Left hindlimb (tissue), 1 donor: ENCODE data around the gene IQGAP2.

Source experiments
- DNase-seq: peaks from one replicate; pipeline ENCODE4 v3.0.0-alpha.2; 2018

IQGAP2 gene

DNA sequence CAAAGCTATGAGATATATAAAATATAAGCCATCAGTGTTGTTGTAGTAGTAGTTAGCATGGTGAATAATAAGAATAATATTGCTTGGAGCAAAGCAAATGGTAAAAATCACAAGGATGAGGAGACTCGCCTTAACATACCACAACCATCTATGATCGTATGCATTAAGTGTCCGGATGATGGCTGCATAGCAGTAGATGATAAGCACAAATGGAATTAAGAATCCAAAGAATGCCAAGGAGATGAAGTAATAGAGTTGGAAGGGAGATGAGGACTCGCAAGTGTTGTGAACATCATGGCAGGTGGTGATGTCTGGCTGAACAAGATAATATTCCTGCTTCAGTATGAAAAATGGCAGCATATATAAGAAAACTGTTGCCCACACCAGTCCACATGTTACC, 214.6 kb downstream of the IQGAP2 start:
- DNase-seq, result no peak

DNA sequence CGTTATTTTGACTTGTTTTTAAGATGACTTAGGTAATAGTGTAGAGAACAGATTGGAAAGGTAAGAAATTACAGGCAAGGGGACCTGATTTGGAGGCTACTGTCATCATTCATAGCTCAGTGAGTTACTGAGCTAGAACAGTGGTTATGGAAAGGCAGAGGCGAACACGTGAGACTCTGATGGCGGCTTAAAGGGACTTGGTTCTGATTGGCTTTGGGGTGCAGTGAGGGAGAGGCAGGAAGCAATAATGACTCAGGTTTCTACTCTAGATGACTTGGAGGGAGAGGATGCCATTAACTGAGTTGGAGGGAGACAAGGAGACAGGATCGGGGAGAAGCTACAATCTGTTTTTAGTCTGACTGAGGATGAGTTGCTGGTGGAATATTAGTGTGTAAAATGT, 217.1 kb downstream of the IQGAP2 start:
- no peak for DNase-seq

- no peak for DNase-seq
Observed at GRCh38 chr5:76622076-76622475, 219.0 kb downstream of the IQGAP2 start.

- peak; percentile 36 for DNase-seq
Observed at GRCh38 chr5:76622973-76623596, 220.0 kb downstream of the IQGAP2 start, which contains the start of gene F2RL2. TSS of gene F2RL2 (minus strand) at chr5:76623403. CDS start at chr5:76623230, 173 bp downstream.

DNA sequence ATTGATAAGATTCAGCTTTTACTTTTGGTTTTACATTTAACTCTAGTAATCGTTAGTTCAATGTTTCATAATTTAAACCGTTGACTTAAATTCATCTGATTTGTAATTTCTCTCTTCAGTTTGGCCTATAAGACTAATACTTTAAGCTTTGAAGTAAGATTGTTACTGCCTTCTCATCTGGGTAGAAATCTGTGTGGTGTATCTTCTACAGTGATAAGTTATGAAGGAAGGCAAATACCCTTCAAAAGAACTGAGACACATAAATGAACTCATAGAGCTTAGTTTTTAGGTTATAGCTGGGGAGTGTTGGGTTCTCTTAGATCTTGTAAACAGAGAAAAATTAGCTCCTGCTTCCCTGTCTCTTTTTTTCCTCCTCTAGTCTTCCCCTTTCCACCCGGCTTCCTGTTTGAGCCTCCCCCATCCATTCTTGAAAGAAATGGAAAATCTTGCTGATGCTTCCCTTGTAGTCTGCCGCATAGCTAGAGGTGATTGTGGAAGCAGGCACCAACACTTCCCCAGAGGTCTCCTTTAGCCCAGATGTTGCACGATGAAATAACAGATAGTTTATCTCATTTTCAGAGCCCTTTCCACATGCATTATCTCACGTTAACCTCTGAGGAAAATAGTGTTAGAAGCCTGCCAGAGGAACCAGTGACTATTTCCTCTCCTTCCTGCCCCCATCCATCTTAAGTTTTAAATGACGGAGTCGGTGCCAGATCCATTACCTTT, 222.2 kb downstream of the IQGAP2 start:
- no peak for DNase-seq

DNA sequence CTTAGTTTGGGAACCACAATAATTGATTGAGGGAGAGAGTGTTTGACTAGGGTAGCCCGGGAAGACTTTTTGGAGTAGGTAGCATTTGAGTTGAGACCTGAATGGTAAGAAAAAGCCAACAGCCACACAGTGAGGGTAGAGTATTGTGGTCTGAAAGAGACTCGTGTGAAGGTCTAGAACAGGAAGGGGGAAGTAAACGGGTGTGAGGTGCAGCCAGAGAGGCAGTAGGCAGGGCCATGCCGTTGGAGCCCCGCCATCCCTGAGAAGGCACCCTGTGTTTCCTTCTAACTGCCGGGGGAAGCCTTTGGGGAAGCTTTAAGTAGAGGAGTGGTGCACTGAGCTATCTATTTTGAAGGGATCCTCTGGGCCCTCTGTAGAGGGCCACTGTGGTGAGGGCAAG, 223.7 kb downstream of the IQGAP2 start:
- DNase-seq, result no peak

DNA sequence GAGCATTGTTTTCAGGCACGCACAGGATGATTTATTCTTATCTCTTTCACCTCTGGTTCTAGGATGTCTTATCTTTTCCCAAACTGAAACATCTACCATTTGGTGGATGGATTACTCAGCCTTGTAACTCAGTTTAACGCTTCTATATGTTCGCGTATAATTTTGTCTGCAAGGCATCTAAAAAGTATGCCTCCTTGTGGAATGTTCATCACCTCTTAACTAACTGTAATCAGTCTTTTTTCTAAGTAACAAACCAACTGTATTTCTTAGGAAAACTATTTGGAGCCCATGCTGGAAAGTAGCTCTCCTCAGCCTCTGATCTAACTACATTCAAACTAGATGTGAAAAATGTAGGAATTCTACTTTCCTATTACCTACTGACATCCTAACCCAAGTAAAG, 231.6 kb downstream of the IQGAP2 start:
- no peak for DNase-seq

DNA sequence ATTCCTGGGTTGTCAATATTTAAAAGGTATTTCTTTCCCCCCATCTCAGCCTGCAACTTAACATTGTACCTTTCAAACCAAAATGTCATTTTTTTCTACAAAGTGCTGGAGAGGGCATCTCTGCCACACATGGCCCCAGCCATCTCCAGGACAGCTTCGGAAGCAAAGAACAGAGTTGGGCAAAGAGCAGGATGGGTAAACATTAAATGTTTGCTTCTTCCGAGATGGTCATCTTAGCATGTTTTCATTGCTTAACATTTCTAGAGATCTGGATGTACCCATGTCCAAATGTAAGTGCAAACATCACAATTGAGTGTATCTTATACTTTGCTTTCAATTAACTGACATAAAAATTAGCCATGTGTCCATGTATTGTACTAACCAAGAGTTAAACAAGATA, 234.4 kb downstream of the IQGAP2 start:
- DNase-seq, result no peak

- DNase-seq, result no peak
Observed at GRCh38 chr5:76638479-76638878, 235.4 kb downstream of the IQGAP2 start.

GRCh38 chr5:76641514-76642120, 238.5 kb downstream of the IQGAP2 start:
- DNase-seq, result peak; percentile 36

DNA sequence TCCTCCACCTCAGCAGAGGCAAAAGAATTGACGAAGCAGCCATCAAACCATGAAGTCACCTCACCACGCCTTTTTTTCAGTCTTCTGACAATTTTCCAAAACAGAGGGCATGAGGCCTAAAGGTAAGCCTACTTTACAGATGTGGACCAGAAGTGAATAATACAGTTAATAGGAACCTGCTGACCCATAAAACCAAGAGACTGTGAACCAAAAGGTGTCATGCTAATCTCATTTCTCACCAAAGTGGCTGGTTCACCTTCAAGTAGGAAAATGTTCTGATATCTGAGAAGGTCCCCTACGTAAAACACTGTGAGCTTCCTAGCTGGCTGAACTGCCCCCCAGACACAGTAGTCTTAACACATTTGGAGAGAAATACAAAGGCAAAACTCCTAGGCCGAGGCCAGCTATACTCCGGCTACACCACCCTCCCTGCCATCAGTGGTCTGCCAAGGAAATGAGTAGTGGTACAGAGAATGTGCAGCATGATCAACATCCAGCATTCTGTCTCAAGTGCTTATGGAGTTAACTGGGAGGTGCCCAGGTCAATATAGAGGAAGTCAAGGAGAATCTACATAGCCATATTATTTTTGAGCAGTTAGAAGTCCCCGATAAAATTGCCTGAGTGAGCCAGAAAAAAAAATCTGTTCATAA, 239.4 kb downstream of the IQGAP2 start:
- no peak for DNase-seq

- no peak for DNase-seq
Observed at GRCh38 chr5:76643371-76643770, 240.3 kb downstream of the IQGAP2 start.

DNA sequence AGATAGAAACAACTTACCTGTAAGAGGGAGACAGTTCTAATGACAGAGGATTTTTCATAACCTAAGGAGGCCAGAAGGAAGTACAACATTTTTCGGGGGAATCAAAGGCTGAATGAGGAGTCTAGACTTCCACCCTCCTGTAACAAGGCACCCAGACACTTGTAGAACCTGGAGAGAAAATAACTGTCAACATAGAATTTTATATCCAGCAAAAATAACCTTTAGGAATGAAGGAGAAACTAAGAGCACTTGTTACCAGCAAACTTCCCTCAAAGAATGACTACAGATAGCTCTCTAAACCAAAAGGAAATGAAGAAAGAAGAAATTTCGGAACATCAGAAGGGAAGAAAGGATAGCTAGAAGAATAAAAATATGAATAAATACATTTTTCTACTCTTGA, 246.1 kb downstream of the IQGAP2 start:
- no peak for DNase-seq

DNA sequence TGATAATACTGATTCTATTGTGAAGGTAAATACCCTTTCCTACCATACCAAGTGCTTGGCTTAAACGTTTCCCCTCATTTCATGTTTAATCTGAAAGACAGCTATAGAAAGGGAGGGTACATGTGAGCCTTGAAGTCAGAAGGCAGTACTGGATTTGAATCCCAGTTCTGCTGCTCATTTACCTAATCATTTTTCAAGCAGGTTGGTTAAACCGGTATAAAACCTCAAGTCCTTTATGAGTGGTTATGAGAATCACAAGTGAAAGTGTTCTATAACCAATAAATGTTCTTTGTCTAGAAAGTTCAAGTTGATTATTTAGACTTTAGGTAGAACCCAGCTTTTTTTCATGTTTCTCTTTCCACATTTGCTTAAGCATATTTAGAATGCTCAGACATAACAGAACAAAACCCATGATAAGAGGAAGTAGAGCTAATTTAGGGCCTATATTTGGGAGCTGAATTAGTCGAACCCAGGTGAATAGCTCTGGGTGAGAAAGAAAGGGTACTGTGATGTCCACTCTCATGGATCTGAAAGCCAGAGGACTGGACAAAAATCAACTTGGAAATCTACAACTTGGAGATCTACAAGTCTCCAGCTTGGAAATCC, 249.8 kb downstream of the IQGAP2 start:
- no peak for DNase-seq

DNA sequence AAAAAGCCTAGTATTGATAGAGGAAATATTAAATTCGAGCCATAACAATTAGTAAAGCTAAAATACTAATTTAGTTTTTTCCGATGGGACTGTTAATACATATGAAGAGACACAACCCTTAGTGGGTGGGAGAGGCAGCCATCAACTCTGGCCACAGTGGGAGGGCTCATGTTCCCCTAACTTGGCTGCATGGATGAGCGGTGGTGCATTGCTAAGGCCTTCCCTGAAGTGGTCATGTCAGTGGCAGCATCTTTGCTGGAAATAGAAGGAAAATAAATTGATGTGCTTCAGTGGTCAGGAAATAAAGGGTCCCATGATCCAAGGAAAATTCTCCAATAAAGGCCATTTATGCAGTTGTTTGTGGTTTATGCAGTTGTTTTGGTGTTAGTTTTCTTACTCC, 254.0 kb downstream of the IQGAP2 start:
- DNase-seq, result no peak

- DNase-seq, result no peak
Observed at GRCh38 chr5:76657683-76658311, 254.7 kb downstream of the IQGAP2 start.

- no peak for DNase-seq
Observed at GRCh38 chr5:76660360-76660759, 257.3 kb downstream of the IQGAP2 start.

- no peak for DNase-seq
Observed at GRCh38 chr5:76662521-76662920, 259.4 kb downstream of the IQGAP2 start.

DNA sequence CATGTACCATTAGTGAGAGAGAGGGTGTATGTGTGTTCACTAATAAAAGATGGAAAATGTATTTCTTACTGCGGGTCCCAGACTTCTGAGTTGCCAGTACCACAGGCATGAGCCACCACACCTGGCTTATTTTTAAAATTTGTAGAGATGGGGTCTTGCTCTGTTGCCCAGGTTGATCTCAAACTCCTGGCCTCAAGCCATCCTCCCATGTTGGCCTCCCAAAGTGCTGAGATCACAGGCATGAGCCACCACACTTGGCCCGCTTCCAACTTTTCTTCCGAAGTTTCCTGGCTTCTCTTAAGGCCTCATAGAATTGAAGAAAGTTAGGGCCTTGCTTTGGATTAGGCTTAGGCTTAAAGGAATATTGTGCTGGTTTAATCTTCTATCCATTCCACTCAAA, 260.5 kb downstream of the IQGAP2 start:
- DNase-seq, result no peak

DNA sequence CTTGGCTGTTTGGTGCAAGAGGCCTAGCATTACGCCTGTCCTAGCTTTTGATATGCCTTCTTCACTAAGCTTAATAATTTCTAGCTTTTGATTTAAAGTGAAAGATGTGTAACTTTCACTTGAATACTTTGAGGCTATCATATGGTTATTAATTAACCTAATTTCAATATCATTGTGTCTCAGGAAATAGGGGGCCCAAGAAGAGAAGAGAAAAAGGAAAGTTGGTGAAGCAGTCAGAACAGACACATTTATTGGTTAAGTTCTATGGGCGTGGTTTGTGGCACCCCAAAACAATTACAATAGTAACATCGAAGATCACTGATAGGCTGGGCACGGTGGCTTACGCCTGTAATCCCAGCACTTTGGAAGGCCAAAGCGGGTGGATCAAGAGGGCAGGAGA, 261.0 kb downstream of the IQGAP2 start:
- DNase-seq, result no peak

DNA sequence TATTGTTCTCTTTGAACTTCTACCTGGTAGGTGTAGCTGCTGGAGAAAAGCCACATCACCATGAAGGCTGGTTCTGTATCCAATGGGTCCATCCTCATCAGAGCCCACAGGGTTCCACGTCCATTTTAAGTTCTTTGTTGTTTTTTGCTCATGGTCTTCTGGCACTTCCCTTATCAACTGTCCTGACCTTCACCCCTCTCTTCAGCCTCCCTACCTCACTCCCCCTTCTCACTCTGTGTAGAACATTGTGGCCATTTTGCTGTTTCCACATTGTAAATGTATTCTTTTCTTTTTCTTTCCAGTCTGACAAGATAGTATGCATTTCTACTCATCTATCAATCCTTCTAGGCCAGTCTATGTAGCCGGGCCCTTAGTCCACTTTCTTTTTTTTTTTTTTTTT, 264.4 kb downstream of the IQGAP2 start:
- DNase-seq, result no peak

- DNase-seq, result no peak
Observed at GRCh38 chr5:76669245-76669644, 266.2 kb downstream of the IQGAP2 start.

GRCh38 chr5:76670508-76670907, 267.4 kb downstream of the IQGAP2 start:
- no peak for DNase-seq
